ENCODE measurements around the gene SIGLEC6.

GRCh38 chr19:51564791-51565190 is 33.3 kb upstream of the SIGLEC6 start:
- no peak for TF ChIP-seq SIN3A (IDR thresholded peaks at IDR 0.05; ENCODE audit: borderline replicate concordance, insufficient read depth, low read length)
- no peak for TF ChIP-seq POLR2AphosphoS5 (IDR thresholded peaks at IDR 0.05; ENCODE audit: low read depth, low read length)
